Measurements from ENCODE around the gene MBOAT7.
"Not testable (repeated sequence)": the region's sequence is repeated elsewhere in the genome, so short reads cannot be mapped to it uniquely, and the experiment has no call there.

Gene MBOAT7

GRCh38 chr19:54209058-54209810 lies 19.9 kb upstream of the MBOAT7 start:
- no peak for DNase-seq (ENCODE audit: low read depth, low spot score)

- no peak for DNase-seq (ENCODE audit: low read depth, low spot score)
Observed at GRCh38 chr19:54208784-54209057, 19.3 kb upstream of the MBOAT7 start.

GRCh38 chr19:54207983-54208783 lies 18.8 kb upstream of the MBOAT7 start:
- DNase-seq (ENCODE audit: low read depth, low spot score) = no peak

GRCh38 chr19:54207676-54207982 lies 18.2 kb upstream of the MBOAT7 start:
- no peak for DNase-seq (ENCODE audit: low read depth, low spot score)

GRCh38 chr19:54207193-54207592 lies 17.8 kb upstream of the MBOAT7 start:
- not testable (repeated sequence) for DNase-seq (ENCODE audit: low read depth, low spot score)

- DNase-seq (ENCODE audit: low read depth, low spot score) = no peak
Observed at GRCh38 chr19:54206831-54207177, 17.4 kb upstream of the MBOAT7 start.

GRCh38 chr19:54206030-54206830 lies 16.9 kb upstream of the MBOAT7 start:
- DNase-seq (ENCODE audit: low read depth, low spot score) = no peak

GRCh38 chr19:54204767-54205468 lies 15.5 kb upstream of the MBOAT7 start:
- no peak for DNase-seq (ENCODE audit: low read depth, low spot score)

GRCh38 chr19:54203151-54203611 lies 13.8 kb upstream of the MBOAT7 start:
- DNase-seq (ENCODE audit: low read depth, low spot score) = no peak

GRCh38 chr19:54201980-54202379 lies 12.6 kb upstream of the MBOAT7 start:
- no peak for DNase-seq (ENCODE audit: low read depth, low spot score)

- no peak for DNase-seq (ENCODE audit: low read depth, low spot score)
Observed at GRCh38 chr19:54201172-54201701, 11.9 kb upstream of the MBOAT7 start.

GRCh38 chr19:54199401-54199800 lies 10.0 kb upstream of the MBOAT7 start:
- DNase-seq (ENCODE audit: low read depth, low spot score) = no peak

GRCh38 chr19:54197121-54197520 lies 7.7 kb upstream of the MBOAT7 start:
- DNase-seq (ENCODE audit: low read depth, low spot score) = no peak

- DNase-seq (ENCODE audit: low read depth, low spot score) = no peak
Observed at GRCh38 chr19:54196536-54196935, 7.2 kb upstream of the MBOAT7 start.

GRCh38 chr19:54194463-54194862 lies 5.1 kb upstream of the MBOAT7 start:
- DNase-seq (ENCODE audit: low read depth, low spot score) = not testable (repeated sequence)

GRCh38 chr19:54193011-54193410 lies 3.6 kb upstream of the MBOAT7 start:
- DNase-seq (ENCODE audit: low read depth, low spot score) = no peak

GRCh38 chr19:54191811-54192453 lies 2.6 kb upstream of the MBOAT7 start:
- DNase-seq (ENCODE audit: low read depth, low spot score) = no peak

- DNase-seq (ENCODE audit: low read depth, low spot score) = peak; percentile 71
Observed at GRCh38 chr19:54191011-54191810, 1.8 kb upstream of the MBOAT7 start, which contains the start of gene TSEN34. Gene TSEN34, plus strand, starts transcription at chr19:54191308. Its CDS starts 57 bp downstream, at chr19:54191365.

- DNase-seq (ENCODE audit: low read depth, low spot score) = peak; percentile 100
Observed at GRCh38 chr19:54190503-54191010, 1.2 kb upstream of the MBOAT7 start.

Measured in activated naive CD8-positive, alpha-beta T cell treated with anti-CD3 and anti-CD28 coated beads, Interleukin-2, amount 50 U/mL, for 16 hours (primary cell).